GM20000 (cell line): ENCODE results near the gene ATP6V0D1.

Experiments
- DNase-seq: peaks from one replicate; pipeline ENCODE4 v3.0.0; 2012; ENCODE audit warnings: low spot score
- TF ChIP-seq, protein P1 (sequence below): IDR thresholded peaks from 2 replicates; pipeline ENCODE4 v1.5.1; 2012; ENCODE audit warnings: mild to moderate bottlenecking, control low read depth; ENCODE audit errors: extremely low read depth, missing control alignments

The ATP6V0D1 gene

DNA sequence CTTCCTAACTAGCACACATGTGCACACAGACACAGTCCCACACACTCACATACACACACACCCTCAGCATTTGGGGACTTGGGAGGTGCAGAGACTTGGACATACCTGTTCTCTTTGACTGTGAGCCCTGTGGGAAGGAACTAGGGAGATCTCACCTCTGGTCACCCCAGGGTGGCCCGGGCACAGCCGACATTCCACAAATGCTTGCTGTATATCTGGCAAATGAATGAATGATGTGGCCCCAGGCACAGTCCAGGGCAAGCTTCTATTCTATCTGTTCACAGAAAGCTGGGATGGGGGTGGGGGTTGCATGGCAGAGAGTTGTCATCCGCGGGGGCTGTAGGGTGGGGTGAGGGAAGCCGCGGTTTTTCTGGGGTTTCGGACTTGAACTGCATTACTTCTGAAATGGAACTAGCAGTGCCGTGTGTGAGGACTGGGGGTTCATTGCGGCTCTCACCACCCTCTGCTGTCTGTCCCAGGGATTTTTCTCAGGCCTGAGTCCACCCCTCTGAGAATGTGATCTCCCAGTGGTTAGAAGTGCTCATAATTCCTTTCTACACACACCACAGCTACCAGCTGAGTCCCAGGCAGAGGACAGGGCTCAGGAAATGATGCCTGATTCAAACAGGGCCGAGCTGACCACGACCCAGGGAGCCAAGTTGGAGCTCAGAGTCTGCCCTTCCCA is 44.4 kb upstream of the ATP6V0D1 start:
- DNase-seq, result no peak
- TF ChIP-seq, protein P1, sequence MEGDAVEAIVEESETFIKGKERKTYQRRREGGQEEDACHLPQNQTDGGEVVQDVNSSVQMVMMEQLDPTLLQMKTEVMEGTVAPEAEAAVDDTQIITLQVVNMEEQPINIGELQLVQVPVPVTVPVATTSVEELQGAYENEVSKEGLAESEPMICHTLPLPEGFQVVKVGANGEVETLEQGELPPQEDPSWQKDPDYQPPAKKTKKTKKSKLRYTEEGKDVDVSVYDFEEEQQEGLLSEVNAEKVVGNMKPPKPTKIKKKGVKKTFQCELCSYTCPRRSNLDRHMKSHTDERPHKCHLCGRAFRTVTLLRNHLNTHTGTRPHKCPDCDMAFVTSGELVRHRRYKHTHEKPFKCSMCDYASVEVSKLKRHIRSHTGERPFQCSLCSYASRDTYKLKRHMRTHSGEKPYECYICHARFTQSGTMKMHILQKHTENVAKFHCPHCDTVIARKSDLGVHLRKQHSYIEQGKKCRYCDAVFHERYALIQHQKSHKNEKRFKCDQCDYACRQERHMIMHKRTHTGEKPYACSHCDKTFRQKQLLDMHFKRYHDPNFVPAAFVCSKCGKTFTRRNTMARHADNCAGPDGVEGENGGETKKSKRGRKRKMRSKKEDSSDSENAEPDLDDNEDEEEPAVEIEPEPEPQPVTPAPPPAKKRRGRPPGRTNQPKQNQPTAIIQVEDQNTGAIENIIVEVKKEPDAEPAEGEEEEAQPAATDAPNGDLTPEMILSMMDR, result no peak

DNA sequence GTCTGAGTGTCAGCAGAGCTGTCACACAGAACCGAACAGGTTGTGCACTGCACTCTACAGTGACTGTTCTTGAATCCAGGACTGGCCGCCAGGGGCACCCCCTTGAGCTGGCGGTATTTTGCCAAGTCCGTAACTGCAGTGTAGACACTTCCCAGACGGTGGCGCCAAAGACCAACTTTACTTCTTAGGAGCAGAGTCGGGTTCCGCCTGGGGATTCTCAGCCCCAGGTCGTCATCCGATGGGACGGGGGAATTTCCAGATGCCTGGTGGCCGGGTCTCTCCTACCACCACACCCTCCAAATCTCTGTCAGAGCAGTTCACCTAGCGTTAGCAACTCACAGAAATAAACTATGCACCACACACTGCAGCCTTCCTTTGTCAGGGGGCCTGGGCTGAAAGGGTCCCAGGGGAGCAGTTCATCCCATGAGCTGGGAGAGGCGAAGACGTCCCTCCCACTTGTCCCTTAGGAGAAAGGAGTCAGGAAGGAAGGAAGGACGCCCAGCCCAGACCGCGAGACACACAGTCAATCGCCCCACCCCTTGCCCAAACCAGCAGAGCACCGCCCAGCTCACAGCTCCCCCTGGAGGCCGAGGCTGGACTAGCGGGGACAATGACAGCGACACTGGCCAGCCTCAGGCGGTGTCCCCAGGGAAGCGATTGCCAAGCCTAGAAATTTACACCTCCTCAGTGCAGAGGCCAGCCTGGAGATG is 40.3 kb upstream of the ATP6V0D1 start:
- peak; percentile 91 for DNase-seq
- TF ChIP-seq, protein P1, result peak; percentile 98

DNA sequence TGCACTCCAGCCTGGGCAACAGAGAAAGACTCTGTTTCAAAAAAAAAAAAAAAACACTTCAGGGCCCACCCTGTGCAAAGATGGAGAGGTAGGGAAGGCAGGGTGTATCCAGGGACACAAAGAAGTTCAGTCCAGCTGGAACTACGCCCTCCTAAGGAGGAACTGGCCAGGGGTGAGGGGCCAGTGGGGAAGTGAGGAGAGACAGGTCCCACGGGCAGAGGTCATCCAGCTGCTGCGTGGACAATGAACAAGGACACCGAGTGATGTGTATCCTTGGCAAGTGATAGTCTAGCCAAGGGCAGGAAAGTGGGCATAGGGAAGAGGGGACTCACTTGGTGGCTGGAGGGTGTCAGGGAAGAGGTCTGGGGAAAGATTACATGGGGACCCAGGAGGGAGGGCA is 38.3 kb upstream of the ATP6V0D1 start:
- TF ChIP-seq, protein P1, result no peak
- no peak for DNase-seq

DNA sequence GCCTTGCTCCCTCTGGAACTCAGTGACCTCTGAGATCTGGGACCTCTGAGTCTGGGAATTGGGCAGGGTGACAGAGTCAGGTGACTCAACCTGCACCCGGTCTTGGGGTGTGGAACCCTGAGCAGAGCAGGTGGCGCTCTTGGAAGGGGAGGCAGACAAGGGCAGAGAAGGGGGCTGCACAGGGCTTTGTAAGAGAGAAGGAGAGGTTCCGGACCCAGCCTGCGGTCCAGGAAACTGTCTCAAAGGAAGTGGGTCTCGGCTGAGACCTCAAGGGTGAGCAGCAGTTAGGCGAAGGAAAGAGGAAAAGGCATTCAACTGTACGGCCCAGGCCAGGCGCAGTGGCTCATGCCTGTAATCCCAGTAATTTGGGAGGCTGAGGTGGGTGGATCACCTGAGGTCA is 37.7 kb upstream of the ATP6V0D1 start:
- DNase-seq, result no peak
- TF ChIP-seq, protein P1, result no peak

DNA sequence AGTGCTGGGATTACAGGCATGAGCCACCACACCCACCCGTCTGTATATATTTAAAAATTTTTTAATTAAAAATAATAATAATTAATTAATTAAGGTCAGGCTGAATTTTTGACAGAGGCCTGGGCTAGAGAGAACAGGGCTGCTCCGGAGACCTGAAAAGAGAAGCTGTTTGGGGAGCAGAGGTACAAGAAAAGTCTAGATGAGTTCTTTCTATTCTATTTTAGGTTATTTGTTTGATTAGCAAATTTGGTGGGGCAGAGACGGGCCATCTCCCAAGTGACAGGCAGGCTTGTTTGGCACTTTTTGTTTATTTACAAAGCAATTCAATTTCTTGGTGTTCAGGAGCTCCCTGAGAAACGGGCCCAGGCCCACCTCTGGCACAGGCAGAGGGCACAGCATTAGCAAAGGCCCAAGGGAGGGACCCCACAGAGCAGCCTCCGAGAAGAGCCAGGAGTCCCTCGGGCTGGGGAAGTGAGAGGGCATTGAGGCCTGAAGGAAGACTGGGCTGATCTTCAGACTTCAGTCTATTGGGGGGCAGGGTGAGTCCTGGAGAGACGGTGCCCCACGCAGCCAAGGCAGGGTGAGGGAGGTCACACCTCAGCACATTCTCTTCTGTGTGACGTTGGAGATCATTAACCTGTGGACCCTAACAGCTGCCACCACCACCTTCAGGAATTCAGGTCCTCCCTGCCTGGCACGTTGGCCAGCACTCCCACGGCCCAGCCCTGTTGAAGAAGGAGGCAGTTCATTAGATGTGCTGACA is 36.9 kb upstream of the ATP6V0D1 start:
- TF ChIP-seq, protein P1, result no peak
- DNase-seq, result peak; percentile 48

DNA sequence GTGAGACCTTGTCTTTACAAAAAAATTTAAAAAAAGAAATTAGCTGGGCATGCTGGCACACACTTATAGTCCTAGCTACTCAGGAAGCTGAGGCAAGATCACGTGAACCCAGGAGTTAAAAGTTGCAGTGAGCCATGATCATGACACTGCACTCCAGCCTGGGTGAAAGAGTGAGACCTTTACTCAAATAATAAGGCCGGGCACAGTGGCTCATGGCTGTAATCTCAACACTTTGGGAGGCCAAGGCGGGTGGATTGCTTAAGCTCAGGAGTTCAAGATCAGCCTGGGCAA is 36.1 kb upstream of the ATP6V0D1 start:
- no peak for DNase-seq
- TF ChIP-seq, protein P1, result no peak

DNA sequence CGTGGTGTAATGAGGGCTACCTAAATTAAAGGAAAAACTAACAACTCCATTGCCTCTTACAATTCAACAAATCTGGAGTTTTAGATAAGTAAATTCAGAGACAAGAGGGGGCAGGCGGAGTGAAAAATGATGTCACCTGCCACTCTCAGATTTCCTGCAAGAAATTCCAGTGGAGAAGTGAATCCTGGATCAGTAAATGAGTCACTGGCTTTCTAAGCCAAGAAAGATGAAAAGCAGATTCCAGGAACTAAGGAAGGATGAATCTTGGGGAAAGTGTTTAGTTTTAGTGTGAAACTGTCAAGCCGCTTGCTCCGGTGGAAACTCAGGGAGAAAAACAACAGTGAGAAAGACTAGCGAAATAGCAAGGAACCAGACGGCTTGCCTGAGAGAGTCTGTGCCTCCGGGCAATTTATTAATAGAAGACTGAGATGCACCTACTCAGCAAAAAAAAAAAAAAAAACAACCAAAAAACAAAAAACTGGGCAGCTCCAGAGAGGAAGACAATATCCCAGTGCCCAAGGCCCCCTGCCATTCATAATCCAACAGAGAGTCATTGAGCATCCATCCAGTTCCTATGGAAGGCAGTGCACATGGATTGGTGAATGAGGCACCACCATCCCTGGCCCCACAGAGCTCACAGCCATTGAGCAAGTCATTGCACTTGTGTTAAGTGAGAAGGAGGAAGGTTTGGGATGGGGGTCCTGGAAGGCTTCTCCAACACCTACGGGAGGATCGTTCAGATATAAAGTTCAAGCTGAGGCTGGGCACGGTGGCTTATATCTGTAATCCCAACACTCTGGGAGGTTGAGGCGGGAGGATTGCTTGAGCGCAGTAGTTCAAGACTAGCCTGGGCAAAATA is 35.6 kb upstream of the ATP6V0D1 start:
- no peak for DNase-seq
- TF ChIP-seq, protein P1, result no peak
